GM18519 (cell line): ENCODE results near the gene TOGARAM2.
"Not testable (repeated sequence)": the region's sequence is repeated elsewhere in the genome, so short reads cannot be mapped to it uniquely, and the experiment has no call there.

Experiments
- ATAC-seq: cut with Tn5 transposase; IDR thresholded peaks from one replicate; pipeline ENCODE4 v1.9.1; 2021; ENCODE audit warnings: mild to moderate bottlenecking, moderate library complexity; ENCODE audit not compliant: unreplicated experiment, low FRiP score

The TOGARAM2 gene

DNA sequence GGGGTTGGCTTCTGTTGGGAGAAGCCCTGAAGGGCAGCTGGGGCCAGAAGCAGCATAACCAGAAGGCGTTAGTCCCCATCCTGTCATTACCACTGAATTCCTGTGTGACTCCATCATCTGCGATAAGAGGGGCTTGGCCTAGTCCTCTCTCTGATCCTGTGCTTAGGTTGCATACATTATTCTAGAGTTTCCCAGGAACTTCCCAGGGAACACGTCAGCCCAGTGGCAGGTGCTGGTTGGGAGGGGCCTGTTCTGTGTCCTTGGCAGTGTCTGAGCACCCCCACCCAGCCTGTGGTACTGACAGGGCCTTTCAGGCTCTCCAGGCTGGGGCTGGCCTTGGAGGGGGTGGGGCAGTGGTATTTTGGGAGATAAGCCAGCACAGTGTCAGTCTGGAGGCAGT is 4.5 kb upstream of the TOGARAM2 start:
- no peak for ATAC-seq

DNA sequence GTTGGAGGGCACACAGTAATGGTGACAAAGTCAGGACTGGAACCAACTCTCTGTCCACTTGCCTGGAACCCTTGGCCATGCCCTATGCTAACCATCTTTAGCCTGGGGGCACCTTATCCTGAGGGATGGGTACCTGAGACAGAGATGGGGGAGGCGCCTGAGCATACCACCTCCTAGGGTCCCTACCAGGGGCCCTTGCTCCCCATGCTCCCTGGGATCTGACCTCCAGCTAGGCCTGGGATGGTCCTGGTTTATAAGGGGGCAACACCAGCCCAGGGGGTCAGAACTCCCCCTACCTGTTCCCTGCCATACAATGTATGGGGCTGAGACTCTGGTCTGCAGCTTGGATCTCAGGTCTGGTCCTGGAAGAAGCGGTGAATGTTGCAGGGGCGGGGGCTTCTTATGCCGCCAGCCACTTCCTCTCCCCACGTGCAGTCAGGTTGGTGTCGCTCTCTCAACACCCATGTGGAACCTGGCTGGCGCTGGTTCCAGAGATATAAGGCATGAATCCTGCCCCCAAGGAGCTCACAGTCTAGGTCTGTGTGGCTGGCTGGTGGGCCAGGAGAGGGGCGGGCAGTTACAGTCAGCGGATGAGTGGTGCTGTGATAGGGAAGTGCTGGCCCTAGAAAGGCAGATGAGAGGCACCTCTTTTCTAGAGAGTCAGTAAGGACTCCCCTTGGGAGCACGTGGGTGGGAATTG is 3.8 kb upstream of the TOGARAM2 start:
- no peak for ATAC-seq

DNA sequence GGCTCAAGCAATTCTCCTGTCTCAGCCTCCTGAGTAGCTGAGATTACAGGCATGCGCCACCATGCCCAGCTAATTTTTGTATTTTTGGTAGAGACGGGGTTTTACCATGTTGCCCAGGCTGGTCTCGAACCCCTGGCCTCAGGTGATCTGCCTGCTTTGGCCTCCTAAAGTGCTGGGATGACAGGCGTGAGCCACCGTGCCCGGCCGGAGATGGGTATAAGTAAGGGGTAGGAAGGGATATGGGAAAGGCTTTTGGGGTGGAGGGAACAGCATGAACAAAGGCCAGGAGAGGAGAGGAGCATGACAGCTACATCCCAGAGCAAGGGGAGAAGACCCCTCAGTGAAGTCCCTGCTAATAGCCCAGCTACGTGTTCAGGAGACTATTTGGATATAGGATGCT is 3.1 kb upstream of the TOGARAM2 start:
- not testable (repeated sequence) for ATAC-seq

DNA sequence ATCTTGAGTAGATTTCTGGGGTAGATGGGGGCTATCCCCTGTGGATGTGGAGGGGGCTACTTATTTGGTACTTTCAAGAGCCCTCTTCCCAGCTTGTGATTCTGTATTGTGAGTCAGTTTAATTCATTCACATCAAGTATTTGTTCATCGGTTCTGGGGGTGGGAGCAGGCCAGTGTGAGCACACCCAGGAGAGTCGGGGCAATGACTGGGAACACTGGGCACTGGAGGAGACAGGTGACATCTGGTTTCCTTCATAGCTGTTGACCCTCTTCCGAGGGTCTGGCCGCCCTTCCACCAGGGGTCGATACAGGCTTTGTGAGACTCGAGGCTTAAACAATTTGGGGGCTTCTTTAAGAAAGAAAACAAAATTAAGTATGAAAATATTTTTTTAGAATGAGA is 2.5 kb upstream of the TOGARAM2 start:
- ATAC-seq: no peak

DNA sequence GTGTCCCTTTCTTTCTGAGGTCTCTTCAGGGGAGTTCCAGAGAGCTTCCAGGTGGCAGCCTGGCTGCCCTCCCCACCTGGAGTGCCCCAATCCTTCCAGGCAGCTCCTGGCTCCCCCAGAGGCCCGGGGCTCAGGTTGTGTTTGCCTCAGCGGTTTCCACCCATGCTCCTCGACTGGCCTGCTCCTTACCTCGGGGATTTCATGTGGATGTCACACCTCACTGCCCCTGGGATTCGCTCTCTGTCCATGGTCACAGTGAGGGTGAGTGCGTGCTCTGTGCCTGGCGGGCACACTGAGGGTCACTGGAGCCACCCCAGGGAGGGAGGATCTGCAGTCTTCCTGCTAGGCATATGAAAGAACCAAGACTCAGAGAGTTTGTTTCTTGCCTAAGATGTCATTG is 2.1 kb upstream of the TOGARAM2 start:
- no peak for ATAC-seq

DNA sequence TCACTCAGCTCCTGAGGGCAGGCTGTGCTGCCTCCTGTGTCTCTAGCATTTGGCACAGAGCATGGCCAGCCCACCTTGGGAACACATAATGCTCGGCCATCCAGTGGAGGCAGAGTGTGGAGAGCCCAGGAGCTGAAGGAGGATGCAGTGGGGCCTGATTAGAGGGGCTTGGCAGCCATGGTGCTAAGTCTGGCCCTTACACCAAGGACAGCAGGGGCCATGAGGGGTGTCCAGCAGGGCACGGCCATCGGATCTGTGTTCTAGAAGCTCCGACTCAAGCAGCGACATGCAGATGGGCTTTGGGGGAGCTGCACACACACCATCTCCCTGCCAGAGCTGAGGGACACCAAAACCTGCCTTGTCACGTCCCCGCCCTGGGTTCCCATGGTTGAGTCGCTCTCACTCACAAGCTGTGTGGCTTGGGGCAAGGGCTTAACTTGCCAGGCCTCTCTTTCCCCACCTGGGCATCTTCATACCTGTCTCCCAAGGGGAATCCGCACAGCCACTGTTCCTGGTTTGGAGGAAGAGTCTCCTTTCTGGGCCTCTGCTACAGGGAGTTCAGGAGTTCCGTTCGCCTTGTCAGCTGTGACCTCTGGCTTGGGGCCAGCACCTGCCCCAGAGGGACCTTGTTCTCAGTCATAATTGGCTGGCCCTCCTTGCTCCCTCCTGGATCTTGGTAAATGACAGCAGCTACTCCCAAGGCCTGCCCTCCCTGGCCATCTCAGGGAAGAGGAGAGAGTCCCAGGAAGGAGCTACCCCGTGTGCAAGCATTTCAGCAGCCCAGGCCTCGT is 1.3 kb upstream of the TOGARAM2 start:
- no peak for ATAC-seq

DNA sequence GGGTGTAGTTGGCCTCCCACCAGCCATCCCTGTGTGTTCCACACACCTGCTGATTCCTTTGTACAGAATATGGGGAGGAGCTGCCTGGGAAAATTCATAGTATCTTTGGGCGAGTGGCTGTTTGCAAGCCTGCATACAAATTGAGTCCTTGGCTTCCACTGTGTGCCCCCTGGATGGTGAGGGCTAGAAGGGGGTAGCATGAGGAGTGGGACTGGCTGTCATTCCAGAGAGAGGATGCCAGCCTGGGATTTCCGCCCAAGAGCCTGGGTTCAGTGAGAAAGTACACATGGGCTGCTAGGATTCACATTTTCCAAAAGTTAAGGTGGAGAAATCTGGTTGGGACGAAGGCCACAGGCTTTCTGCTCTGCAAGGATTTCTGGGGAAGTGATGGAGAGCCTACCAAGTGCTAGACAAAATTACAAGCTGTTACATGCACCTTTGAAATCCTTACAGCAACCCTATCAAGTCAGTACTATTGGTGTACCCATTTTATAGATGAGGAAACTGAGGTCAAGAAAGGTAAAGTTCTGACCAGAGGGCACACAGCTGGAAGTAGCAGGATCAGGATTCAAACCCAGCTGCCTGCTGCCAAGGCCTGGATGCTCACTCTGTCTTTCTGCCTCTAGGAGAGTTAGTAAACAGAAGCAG is 606 bp upstream of the TOGARAM2 start:
- no peak for ATAC-seq

DNA sequence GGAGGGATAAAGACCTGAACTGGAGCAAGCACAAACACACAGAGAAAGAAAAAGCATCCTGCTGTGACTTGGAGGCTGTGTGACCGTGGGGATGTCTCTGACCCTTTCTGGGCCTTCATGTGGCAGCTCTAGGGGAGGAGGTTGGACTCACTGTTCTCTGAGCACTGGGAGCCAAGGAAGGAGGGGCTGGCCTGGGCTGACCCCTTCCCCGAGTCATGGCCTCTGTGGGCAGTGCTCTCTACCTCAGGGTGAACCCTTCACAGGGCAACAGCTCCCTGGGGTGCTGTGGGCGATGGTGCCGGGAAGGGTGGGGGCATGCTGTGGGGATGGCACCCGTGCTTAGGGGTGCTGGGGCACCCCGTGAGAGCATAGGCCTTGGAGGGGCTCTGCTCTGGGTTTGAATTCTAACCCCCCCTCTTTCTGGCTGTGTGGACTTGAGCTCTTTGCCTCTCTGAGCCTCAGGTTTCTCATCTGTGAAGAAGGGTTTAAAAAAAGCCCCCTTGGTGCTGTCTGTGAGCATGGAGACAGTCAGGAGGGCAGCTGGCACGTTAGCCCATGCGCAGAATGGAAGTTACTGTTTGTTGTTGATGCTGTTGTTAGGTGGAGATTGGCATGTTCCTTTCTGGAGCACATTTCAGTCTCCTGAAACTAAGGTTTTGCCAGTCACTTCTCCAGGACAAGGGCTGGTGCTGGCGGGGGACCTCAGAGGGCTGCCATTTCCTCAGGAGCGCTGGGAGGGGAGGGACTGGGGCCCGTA is 700 bp downstream of the TOGARAM2 start:
- no peak for ATAC-seq

DNA sequence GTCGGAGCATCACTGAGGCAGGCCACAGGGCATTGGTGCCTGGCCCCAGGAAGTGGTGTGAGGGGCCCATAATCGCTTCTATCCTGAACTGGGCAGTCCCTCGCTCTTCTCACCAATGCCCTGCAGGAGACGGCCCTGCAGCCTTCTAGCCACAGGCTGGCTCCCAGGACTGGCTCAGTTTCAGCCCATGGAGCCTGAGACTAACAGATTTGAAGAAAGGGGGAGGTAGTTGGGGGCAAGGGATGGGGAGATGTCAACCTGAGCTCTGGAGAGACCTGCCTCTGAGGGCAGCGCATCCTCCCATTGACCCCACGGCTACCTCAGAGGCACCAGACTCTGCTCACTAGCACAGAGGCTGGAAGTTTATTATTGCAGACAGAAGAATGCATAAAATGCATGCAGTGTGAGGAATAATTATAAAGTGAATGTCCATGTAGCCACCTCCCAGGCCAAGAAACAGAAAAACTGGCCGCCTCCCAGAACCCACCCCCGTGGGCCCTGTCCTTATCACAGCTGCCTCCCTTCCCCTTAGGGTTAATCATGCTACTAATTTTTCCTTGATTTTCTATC is 1.4 kb downstream of the TOGARAM2 start:
- ATAC-seq: no peak

DNA sequence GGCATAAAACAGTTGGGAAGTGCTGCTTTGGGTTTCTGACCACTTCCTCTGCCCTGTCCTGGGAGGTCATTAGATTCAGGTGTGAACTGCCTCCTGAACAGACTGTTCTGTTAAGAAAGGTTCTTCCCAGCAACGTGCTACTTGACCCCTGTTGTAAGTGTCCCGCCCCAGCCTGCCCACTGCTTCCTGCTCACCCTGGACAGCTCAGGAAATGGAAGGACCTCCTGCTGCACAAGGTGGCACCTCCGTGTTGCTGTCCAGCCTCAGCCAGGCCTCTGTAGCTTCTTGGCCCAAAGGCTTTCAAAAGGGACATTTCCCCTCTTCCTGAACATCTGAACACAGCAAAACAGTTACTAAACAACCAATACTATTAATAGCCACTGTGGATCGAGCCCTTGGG is 5.3 kb downstream of the TOGARAM2 start:
- no peak for ATAC-seq

DNA sequence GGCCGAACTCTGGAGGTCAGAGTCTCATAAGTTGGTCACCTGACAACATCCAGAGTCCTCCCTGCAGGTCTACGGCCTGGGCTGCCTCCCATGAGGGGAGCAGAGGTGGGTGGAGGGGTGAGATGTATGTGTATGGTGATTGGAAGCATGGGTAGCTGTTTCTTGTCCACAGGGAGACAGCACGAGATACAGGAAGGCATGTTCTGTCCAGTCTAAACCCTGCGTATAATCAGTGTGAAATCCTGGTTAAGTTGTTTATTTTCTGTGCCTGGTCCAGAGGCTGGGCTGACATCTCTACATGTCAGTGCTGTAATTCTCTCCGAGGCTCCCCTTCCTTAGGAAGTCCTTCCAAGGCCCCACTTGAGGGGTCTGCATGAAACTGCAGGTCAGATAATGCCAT is 8.9 kb downstream of the TOGARAM2 start:
- ATAC-seq: no peak

DNA sequence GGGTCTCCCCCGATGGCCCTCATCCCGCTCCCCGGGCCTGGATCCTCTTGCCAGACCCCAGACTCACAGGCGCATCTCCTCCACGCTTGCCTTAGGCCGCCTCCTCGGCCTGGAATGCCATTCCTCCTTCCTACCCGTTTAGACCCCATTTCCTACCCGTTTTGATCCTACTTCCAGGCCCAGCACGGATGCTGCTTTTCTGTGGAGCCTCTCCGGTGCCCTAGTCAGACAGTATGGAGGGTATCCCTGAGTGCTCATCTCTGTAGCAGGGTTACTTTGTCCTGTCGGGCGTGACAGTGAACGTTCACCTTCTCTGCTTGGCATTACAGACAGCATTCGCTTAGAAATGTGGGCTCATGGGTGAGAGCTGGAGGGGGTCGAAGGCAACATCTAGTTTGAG is 9.3 kb downstream of the TOGARAM2 start:
- no peak for ATAC-seq

DNA sequence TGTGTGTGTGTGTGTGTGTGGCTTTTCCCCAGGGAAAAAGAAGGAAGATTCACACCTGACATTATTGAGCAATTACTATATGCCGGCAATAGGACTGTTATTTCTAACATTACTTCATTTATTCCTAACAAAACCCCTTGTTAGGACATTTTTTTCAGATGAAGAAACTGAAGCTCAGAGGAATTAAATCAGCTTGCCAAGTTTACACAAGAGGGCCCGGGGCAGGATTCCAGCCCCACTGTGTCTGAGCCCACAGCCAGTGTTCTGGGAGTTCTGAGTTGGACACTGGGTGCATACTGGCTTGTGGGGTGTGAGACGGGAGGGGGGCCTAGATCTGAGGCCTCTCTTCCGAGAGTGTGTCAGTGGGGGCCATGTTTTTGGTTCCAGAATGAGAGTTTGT is 9.9 kb downstream of the TOGARAM2 start:
- no peak for ATAC-seq

DNA sequence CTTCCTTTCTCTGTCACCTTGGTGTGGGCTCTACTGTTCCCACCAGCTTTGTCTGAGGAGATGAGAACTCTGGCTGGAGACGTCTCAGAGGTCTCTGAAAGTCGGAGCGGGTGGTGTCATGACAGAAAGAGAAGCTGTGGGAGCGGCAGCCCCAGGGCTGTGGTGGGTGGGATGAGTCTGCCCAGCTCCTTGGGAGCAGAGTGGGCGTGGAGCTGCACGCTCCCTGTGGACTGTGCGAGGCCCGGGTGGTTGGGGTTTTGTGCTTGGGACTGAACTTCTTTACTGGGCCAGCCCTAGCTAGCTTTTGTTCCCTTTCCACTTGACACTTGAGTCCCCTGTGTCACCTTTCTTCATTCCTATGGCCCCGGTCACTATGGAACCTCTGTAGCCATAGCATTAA is 10.4 kb downstream of the TOGARAM2 start:
- ATAC-seq: no peak

DNA sequence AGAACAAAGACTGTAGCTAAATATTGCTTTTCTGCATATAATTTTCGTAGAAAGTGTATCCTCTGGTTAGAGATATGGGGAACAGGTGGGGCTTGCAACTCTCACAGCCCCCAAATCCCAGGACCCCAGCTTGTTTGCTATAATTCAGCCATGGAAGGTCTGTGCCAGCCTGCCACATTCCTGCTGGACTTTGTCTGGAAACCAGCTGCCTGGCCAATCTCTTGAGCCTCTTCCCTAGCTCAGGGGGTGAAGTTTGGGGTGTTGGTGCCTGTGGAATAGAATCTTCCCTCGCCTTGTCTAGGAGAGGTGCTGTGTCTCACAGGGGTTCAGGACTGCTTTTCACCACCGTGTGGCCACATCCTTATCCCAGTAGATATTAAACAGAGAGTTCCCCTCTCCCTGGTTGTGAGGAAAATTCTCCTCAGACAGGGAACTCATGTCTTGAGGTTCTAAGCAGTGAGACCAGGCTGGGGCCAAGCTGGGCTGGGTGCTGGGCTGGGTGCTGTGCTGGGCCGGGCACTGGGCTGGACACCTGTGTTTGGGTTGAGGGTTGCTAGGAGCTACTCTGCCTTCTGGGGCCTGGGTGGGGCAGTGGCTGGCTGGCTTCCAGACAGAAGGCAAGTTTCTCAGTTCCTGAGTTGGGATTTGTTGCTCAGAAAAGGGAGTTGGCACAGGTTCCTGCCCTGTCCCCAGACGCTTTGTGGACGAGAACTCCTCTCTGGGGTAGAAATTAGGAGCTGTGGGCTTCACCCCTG is 12.3 kb downstream of the TOGARAM2 start:
- ATAC-seq: no peak

DNA sequence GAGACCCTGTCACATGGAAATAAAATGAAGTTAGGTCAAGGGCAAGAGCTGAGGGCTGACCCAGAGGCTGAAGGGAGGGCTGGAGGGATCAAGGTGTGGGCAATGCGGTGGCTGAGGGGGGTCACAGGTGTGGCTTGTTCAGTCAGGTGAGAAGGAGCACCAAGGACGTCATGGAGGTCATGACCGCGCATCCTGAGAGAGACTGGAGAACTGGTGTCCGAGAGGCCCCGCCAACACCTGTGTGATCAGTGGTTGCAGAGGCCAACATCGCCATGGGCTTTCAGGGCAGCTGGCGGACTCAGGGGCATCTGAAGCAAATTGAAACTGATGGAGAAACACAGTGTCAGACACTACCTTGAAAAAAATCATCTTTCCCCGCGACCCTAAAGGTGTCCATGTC is 13.0 kb downstream of the TOGARAM2 start:
- ATAC-seq: no peak

DNA sequence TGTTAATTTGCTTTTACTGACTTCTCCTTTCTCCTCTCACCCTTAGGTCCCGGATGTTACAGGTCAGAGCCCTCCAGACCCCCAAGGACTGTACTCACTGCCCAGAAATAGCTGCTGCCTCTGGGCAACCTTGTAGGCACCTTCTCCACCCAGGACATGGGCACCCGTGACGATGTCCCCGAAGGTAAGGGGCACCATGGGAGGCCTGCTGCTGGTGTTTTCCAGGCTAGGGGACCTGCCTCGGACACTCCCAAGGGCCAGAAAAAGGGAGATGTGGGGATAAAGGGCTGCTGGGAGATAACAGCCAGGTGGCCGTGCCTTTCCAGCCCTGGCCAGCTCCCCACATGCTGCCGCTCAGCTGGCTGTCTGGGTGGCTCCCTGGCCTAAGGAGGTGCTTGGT is 13.6 kb downstream of the TOGARAM2 start:
- ATAC-seq: no peak

DNA sequence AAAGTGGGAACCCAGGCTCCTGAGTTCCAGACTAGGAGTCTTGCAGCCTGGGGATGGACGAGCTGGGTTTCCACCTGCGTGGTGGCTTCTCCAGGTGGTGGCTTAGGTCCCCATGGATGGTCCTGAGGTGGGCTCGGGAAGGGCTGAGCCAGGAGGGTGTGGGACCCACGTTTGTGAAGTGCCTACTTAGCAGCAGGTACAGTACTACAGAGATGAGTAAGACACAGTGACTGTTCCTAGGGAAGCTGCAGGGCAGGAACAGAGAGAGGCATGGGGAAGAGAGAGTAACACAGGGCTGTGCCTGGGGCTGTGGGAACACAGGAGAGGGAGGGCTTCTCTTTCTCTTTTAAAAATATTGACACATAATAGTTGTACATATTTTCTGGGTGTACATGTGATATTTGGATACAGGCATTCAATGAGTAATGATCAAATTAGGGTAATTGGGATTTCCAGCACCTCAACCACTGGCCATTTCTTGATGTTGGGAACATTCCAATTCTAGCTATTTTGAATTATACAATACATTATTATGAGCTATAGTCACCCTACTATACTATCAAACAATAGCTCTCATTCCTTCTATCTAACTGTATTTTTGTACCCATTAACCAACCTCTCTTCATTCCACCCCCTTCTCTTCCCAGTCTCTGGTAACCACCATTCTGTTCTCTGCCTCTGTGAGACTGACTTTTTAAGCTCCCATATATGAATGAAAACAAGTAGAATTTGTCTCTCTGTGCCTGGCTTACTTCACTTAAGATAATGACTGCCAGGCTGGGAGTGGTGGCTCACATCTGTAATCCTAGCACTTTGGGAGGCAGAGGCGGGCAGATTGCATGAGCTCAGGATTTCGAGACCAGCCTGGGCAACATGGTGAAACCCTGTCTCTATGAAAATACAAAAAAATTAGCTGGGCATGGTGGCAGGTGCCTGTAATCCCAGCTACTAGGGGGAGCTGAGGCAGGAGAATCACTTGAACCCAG is 15.0 kb downstream of the TOGARAM2 start:
- ATAC-seq: no peak
